Bronchial epithelial cell (primary cell): ENCODE results near the gene TTC13. TPM values are rescaled to one million over a fixed set of nuclear protein-coding genes. Genes with fewer than 3 reads are reported as not detected.

Experiments
- DNase-seq: peaks from one replicate; pipeline ENCODE4 v3.0.0-alpha.2; 2010; ENCODE audit warnings: low read depth
- FAIRE-seq: peaks from 2 replicates; lab custom pipeline; 2011; peaks lifted over from hg19 to GRCh38; lab: Jason Lieb, UNC
- H3K27me3 ChIP-seq: 2 replicates; pipeline ENCODE4 v1.5.1; 2011; ENCODE audit warnings: low read length; ENCODE audit not compliant: control insufficient read depth, insufficient read depth
- H3K36me3 ChIP-seq: 2 replicates; pipeline ENCODE4 v1.5.1; 2011; ENCODE audit warnings: low read length; ENCODE audit not compliant: control insufficient read depth, insufficient read depth
- H3K4me3 ChIP-seq: 2 replicates; pipeline ENCODE4 v1.5.1; 2011; ENCODE audit warnings: mild to moderate bottlenecking, low read depth, low read length, control low read depth
- CTCF ChIP-seq: IDR thresholded peaks from 2 replicates; pipeline ENCODE4 v1.5.1; 2011; ENCODE audit warnings: mild to moderate bottlenecking, moderate library complexity, low read length, control low read depth, inconsistent platforms; ENCODE audit not compliant: insufficient read depth, severe bottlenecking
- total RNA-seq: library from RNA; depleted of rRNA; stranded (reverse); fragments of >200 nt; gene quantifications from 2 replicates; pipeline ENCODE4 v1.2.1, GENCODE V29; 2014

Gene TTC13
- total RNA-seq, 1 donor from 2014 or later, result 8.7 TPM

DNA sequence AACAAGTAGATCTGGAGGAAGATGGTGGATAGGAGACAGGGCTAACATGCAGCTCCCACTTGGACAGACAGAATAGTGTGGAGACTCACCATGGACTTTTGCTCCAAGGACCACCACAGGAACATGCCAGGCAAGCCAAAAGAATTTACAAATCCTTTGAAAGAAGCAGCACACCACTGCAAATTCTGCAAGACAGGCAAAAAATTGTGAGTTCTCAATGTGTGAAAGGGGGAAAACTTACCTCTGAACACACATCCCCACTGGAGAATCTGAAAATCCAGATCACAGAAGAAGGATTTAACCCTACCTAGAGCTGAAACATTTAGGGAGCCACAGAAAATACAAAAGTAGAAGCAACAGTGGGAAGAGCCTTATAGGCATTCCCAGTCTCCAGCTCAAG lies 23.2 kb upstream of the TTC13 start:
- Histone ChIP-seq H3K27me3 (no peaks in the 10 kb centered on the region), H3K36me3 (peaks cover 8% of the 10 kb centered on the region), H3K4me3 (no peak overlapping the region)
- no peak for FAIRE-seq
- TF ChIP-seq CTCF, result no peak
- no peak for DNase-seq

GRCh38 chr1:231000639-231001038 lies 22.0 kb upstream of the TTC13 start:
- TF ChIP-seq CTCF, result no peak
- no peaks in the 10 kb centered on the region for H3K27me3 ChIP-seq
- DNase-seq (no peak), FAIRE-seq (no peak)
- no peak overlapping the region for H3K4me3 ChIP-seq
- H3K36me3 ChIP-seq, result peaks cover 12% of the 10 kb centered on the region

DNA sequence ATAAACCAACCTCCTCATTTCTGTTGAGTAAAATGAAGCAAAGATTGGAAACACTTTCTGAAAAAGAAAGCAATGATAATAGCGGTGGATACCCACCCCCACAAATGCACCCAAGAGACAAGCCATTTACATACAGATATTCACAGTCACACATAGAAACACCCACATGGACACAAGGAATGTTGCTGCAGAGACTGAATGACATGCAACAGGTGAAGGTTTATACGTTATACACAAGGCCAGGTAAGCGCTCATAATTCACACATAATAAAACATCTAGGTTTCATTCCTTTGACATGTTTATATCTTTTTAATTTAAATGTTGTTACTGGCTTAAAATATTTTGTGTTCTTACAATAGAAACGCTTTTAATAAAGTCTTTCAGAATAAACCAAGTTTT lies 21.5 kb upstream of the TTC13 start:
- DNase-seq, result no peak
- H3K27me3 ChIP-seq, result no peaks in the 10 kb centered on the region
- peaks cover 12% of the 10 kb centered on the region for H3K36me3 ChIP-seq
- FAIRE-seq, result no peak
- H3K4me3 ChIP-seq, result no peak overlapping the region
- no peak for TF ChIP-seq CTCF

DNA sequence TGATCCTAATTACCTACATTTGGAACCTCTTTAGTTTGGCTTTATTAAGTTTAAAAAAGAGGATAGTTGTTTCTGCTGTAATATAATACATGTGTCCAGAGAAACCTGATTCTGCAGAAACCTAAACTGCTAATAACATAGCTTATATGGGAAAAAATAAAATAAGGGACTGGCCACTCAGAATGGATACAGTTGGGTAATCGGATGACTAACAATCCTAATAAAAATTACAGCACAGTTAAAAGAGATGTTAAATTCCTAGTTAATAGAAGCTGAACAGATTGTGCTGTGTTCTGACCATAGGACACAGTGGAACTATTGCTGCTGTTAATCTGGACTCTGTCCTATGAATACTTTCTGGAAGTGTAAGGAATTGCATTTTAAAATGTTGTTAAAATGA lies 16.2 kb upstream of the TTC13 start:
- no peaks in the 10 kb centered on the region for H3K27me3 ChIP-seq
- no peak overlapping the region for H3K4me3 ChIP-seq
- DNase-seq, result no peak
- no peak for FAIRE-seq
- peaks cover 15% of the 10 kb centered on the region for H3K36me3 ChIP-seq
- no peak for TF ChIP-seq CTCF

GRCh38 chr1:230992100-230992774 lies 13.6 kb upstream of the TTC13 start:
- no peak overlapping the region for H3K4me3 ChIP-seq
- H3K27me3 ChIP-seq, result no peaks in the 10 kb centered on the region
- peaks cover 8% of the 10 kb centered on the region for H3K36me3 ChIP-seq
- DNase-seq, result peak; percentile 91
- peak; percentile 28 for FAIRE-seq
- TF ChIP-seq CTCF, result no peak

- no peak overlapping the region for H3K4me3 ChIP-seq
- no peaks in the 10 kb centered on the region for H3K27me3 ChIP-seq
- H3K36me3 ChIP-seq, result peaks cover 3% of the 10 kb centered on the region
- TF ChIP-seq CTCF, result no peak
- no peak for DNase-seq
- FAIRE-seq, result no peak
Measured at GRCh38 chr1:230987448-230987847, 8.8 kb upstream of the TTC13 start.
